ENCODE measurements around the gene GSK3A.

GSK3A gene

GRCh38 chr19:42268142-42268703, 25.8 kb upstream of the GSK3A start (continued):
- TF ChIP-seq ZBTB26 (tag by site-specific recombination; optimal IDR thresholded peaks at IDR 0.05) (peak; percentile 98), ZNF768 (tag by site-specific recombination; IDR thresholded peaks at IDR 0.05) (no peak), MEIS1 (CRISPR knock-in tag; IDR thresholded peaks at IDR 0.05; ENCODE audit: borderline replicate concordance) (no peak), BCL11B (tag by site-specific recombination; IDR thresholded peaks at IDR 0.05; ENCODE audit: low read depth) (0 out of 2 replicates have a peak, but pooled peaks have one; percentile 53), ZBTB10 (tag by site-specific recombination; IDR thresholded peaks at IDR 0.05) (peak; percentile 93), FEZF1 (tag by site-specific recombination; IDR thresholded peaks at IDR 0.05) (peak; percentile 31; the same call in 1 of the 2 replicates), ZNF335 (tag by site-specific recombination; conservative IDR thresholded peaks at IDR 0.05) (peak; percentile 100), ZIC2 (tag by site-specific recombination; IDR thresholded peaks at IDR 0.05) (0 out of 2 replicates have a peak, but pooled peaks have one; percentile 45), MZF1 (tag by site-specific recombination; IDR thresholded peaks at IDR 0.05; ENCODE audit: borderline replicate concordance) (no peak), ZNF549 (tag by site-specific recombination; IDR thresholded peaks at IDR 0.05) (no peak), ZNF391 (tag by site-specific recombination; IDR thresholded peaks at IDR 0.05; ENCODE audit: borderline replicate concordance, low read depth) (peak; percentile 70; the same call in 1 of the 2 replicates), ZNF530 (tag by site-specific recombination; IDR thresholded peaks at IDR 0.05; ENCODE audit: low read depth) (no peak), ZNF341 (tag by site-specific recombination; IDR thresholded peaks at IDR 0.05; ENCODE audit: low read depth) (peak; percentile 100), ZNF501 (tag by site-specific recombination; IDR thresholded peaks at IDR 0.05) (peak; percentile 50; the same call in 1 of the 2 replicates), TSHZ1 (tag by site-specific recombination; IDR thresholded peaks at IDR 0.05; ENCODE audit: borderline replicate concordance) (peak; percentile 77; the same call in 1 of the 2 replicates), INSM2 (tag by site-specific recombination; IDR thresholded peaks at IDR 0.05) (peak; percentile 64; the same call in 1 of the 2 replicates), BCL11A (tag by site-specific recombination; IDR thresholded peaks at IDR 0.05; ENCODE audit: low read depth) (no peak), KLF7 (tag by site-specific recombination; IDR thresholded peaks at IDR 0.05; ENCODE audit: borderline replicate concordance) (no peak), ZNF521 (tag by site-specific recombination; IDR thresholded peaks at IDR 0.05) (no peak), ZNF169 (tag by site-specific recombination; IDR thresholded peaks at IDR 0.05) (no peak), ZNF639 (tag by site-specific recombination; IDR thresholded peaks at IDR 0.05) (peak; percentile 79; the same call in 1 of the 2 replicates), ZFP41 (tag by site-specific recombination; IDR thresholded peaks at IDR 0.05; ENCODE audit: borderline replicate concordance) (no peak), ZNF114 (tag by site-specific recombination; IDR thresholded peaks at IDR 0.05) (no peak), ZFP3 (tag by site-specific recombination; IDR thresholded peaks at IDR 0.05; ENCODE audit: low read depth) (no peak), BCL6B (tag by site-specific recombination; IDR thresholded peaks at IDR 0.05) (no peak), ELK4 (IDR thresholded peaks at IDR 0.05; ENCODE audit: borderline replicate concordance, low read depth, low read length) (no peak)
